K562 (cell line): ENCODE measurements around the gene MON1A. TPM values are rescaled to one million over a fixed set of nuclear protein-coding genes. Genes with fewer than 3 reads are reported as not detected.
A peak's percentile ranks its signal among the peaks of the same experiment; 100 is the strongest.

ENCODE experiments used
- ARHGAP35 ChIP-seq: fragments of 450-650 bp; IDR thresholded peaks from 2 replicates; pipeline ENCODE4 v1.6.1; 2018; ENCODE audit not compliant: partially characterized antibody
- ASH1L ChIP-seq: fragments of 450-650 bp; IDR thresholded peaks from 2 replicates; pipeline ENCODE4 v1.6.1; 2018; ENCODE audit warnings: borderline replicate concordance, mild to moderate bottlenecking, low read depth; ENCODE audit not compliant: partially characterized antibody
- BDP1 ChIP-seq: IDR thresholded peaks from 3 replicates; pipeline ENCODE4 v1.6.1; 2011; ENCODE audit not compliant: insufficient read length, insufficient read depth
- CBX5 ChIP-seq: IDR thresholded peaks from 2 replicates; pipeline ENCODE4 v1.6.1; 2014; ENCODE audit warnings: low read depth, borderline replicate concordance
- CEBPG ChIP-seq, 3 experiments: fragments of 200-800 bp in 1 of 3; sonication (Bioruptor generic) in 1 of 3; sonication (generic) in 1 of 3; formaldehyde crosslinking in 1 of 3; IDR thresholded peaks in 2 of 3; conservative IDR thresholded peaks in 1 of 3; 2 replicates each; pipeline versions ENCODE4 v1.6.1 to v1.8.0; 2016 to 2022; ENCODE audit warnings: missing compliant biosample characterization in 2 of 3, missing genetic modification characterization in 2 of 3, mild to moderate bottlenecking in 1 of 3, missing genetic modification reagents in 1 of 3
- CREB1 ChIP-seq, 2 experiments: sonication (generic) in 1 of 2; formaldehyde crosslinking in 1 of 2; IDR thresholded peaks; 2 replicates each; pipeline versions ENCODE4 v1.6.1 to v1.8.0; 2012 to 2022; ENCODE audit warnings: inconsistent platforms in 1 of 2, mild to moderate bottlenecking in 1 of 2, missing genetic modification reagents in 1 of 2, moderate library complexity in 1 of 2
- MAZ ChIP-seq, 2 experiments: fragments of 450-650 bp in 1 of 2; sonication (generic) in 1 of 2; formaldehyde crosslinking; IDR thresholded peaks in 1 of 2; conservative IDR thresholded peaks in 1 of 2; 2 replicates each; pipeline versions ENCODE4 v1.4.0 to v1.5.0; 2020; ENCODE audit warnings: mild to moderate bottlenecking in 1 of 2, missing genetic modification reagents in 1 of 2
- MCM7 ChIP-seq, 2 experiments: fragments of 450-650 bp; IDR thresholded peaks; 2 replicates each; pipeline ENCODE4 v1.6.1; 2016 to 2018
- PCBP1 ChIP-seq: fragments of 200-400 bp; formaldehyde crosslinking; IDR thresholded peaks from 2 replicates; pipeline ENCODE4 v1.6.1; 2018; ENCODE audit warnings: mild to moderate bottlenecking, low read depth, low read length; ENCODE audit not compliant: poor library complexity, severe bottlenecking
- RCOR1 ChIP-seq, 2 experiments: IDR thresholded peaks; 2 replicates each; pipeline ENCODE4 v1.6.1; 2012; ENCODE audit warnings: low read depth in 2 of 2, low read length in 2 of 2, borderline replicate concordance in 1 of 2, improper control_type of control experiment in 1 of 2
- ZNF133 ChIP-seq: fragments of 250-450 bp; sonication (Bioruptor Pico); IDR thresholded peaks from 2 replicates; pipeline ENCODE4 v1.4.0; 2020; ENCODE audit warnings: mild to moderate bottlenecking
- ZNF239 ChIP-seq: fragments of 250-450 bp; sonication (Bioruptor Pico); IDR thresholded peaks from 2 replicates; pipeline ENCODE4 v1.4.0; 2020; ENCODE audit warnings: mild to moderate bottlenecking
- ZNF263 ChIP-seq: sonication (generic); formaldehyde crosslinking; IDR thresholded peaks from 2 replicates; pipeline ENCODE4 v1.8.0; 2022; ENCODE audit warnings: mild to moderate bottlenecking, missing genetic modification reagents, borderline replicate concordance
- polyA plus RNA-seq, 8 experiments: library from polyadenylated mRNA; depleted of rRNA in 4 of 8; stranded (reverse) in 5 of 8; unstranded in 3 of 8; fragments of >200 nt; fragmentation: Nextera tagmentation in 2 of 8; fragmentation: Illumina TruSeq in 1 of 8; extraction: Ambion mirVana in 2 of 8; extraction: Trizol in 1 of 8; gene quantifications; 2 replicates each; pipeline versions ENCODE4 v1.2.1 to v1.2.3, GENCODE V29; 2011 to 2014; ENCODE audit warnings: inconsistent platforms in 1 of 8, missing spikeins in 1 of 8
- total RNA-seq, 7 experiments: library from RNA; depleted of rRNA in 6 of 7; stranded (reverse); fragments of >200 nt in 6 of 7; fragmentation: Illumina TruSeq in 2 of 7; extraction: Trizol in 2 of 7; gene quantifications; 2 replicates each; pipeline versions ENCODE4 v1.2.1 to v1.2.3, GENCODE V29; 2011 to 2021; ENCODE audit warnings: low replicate concordance in 1 of 7
- TF ChIP-seq, protein P1 (sequence below), 2 experiments: fragments of 450-650 bp; IDR thresholded peaks; 2 replicates each; pipeline ENCODE4 v1.6.1; 2018; ENCODE audit warnings: mild to moderate bottlenecking in 2 of 2, low read depth in 1 of 2; ENCODE audit not compliant: partially characterized antibody in 2 of 2
- TF ChIP-seq, protein P2 (sequence below): sonication (generic); formaldehyde crosslinking; IDR thresholded peaks from 2 replicates; pipeline ENCODE4 v1.8.1; 2022; ENCODE audit warnings: missing genetic modification reagents
- TF ChIP-seq, protein P3 (sequence below): fragments of 250-450 bp; sonication (Bioruptor Pico); IDR thresholded peaks from 2 replicates; pipeline ENCODE4 v1.5.0; 2021; ENCODE audit warnings: mild to moderate bottlenecking, borderline replicate concordance

The MON1A gene
- total and polyA plus RNA-seq, 9 of the 15 experiments (the other 6 are each of a cell fraction or from before 2014, with no cell fraction given) = 1.1 to 13.8 (median 6.8) TPM

DNA sequence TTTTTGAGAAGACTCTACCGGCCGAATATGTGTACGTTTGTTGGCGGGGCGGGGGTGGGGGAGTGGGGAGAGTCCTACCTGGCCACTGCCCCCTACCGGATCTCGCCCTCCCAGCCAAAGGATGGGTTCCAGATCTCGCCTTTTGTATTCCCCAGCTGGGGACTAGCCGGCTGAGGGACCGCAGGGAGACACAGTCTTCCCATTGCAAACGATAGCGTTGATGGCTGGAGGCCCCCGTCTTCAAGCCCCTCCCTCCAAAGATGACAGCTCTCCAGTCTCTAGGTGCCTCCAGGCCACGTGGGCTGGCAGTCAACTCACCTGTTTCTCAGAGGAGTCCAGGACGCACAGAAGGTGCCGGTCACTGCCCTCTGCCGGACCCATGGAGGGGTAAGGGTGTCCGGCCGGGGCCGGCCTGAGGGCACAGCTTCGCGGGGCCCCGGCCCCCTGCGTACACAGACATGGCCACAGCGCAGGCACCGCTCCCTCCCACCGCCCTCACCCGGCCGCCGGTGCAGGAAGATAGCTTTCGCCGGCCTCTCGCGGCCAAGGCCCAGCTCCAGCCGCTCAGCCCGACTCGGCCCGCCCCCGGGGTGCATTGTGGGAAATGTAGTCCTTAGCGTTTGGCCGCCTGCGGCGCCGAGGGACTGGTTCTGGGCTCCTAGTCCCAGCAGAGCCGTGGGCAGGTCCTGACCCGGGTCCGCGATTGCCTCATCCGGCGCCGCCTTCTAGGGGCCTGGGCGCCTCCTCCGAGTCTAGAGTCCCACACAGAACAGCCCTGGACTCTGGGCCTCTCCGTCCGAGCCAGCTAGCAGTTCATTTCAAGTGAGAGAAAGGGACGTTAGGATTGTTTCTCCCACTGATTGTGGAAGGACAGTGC, at the start of gene MON1A (continued):
- TF ChIP-seq CEBPG (CRISPR knock-in tag; IDR thresholded peaks at IDR 0.05) (peak; percentile 96), CEBPG (tag; conservative IDR thresholded peaks at IDR 0.05 in 1 of 2, IDR thresholded peaks at IDR 0.05 in 1 of 2) (peak; percentile 75 to 86), PCBP1 (no peak), ZNF239 (CRISPR knock-in tag) (no peak), ZNF263 (no peak), ARHGAP35 (no peak), CBX5 (no peak), ASH1L (no peak), ZNF133 (CRISPR knock-in tag) (no peak), RCOR1 (IDR thresholded peaks at IDR 0.05; ENCODE audit: borderline replicate concordance in 1 of 2, low read depth in 2 of 2, low read length in 2 of 2) (no peak), MAZ (CRISPR knock-in tag; conservative IDR thresholded peaks at IDR 0.05 in 1 of 2, IDR thresholded peaks at IDR 0.05 in 1 of 2) (peak; percentile 72 to 87; a peak in 3 of 4 replicates), MCM7 (IDR thresholded peaks at IDR 0.05) (no peak), BDP1 (no peak), CREB1 (IDR thresholded peaks at IDR 0.05) (no peak; the same call in 1 of the 2 replicates), CREB1 (CRISPR knock-in tag; IDR thresholded peaks at IDR 0.05) (0 out of 2 replicates have a peak, but pooled peaks have one; percentile 19)
- TF ChIP-seq, protein P1, sequence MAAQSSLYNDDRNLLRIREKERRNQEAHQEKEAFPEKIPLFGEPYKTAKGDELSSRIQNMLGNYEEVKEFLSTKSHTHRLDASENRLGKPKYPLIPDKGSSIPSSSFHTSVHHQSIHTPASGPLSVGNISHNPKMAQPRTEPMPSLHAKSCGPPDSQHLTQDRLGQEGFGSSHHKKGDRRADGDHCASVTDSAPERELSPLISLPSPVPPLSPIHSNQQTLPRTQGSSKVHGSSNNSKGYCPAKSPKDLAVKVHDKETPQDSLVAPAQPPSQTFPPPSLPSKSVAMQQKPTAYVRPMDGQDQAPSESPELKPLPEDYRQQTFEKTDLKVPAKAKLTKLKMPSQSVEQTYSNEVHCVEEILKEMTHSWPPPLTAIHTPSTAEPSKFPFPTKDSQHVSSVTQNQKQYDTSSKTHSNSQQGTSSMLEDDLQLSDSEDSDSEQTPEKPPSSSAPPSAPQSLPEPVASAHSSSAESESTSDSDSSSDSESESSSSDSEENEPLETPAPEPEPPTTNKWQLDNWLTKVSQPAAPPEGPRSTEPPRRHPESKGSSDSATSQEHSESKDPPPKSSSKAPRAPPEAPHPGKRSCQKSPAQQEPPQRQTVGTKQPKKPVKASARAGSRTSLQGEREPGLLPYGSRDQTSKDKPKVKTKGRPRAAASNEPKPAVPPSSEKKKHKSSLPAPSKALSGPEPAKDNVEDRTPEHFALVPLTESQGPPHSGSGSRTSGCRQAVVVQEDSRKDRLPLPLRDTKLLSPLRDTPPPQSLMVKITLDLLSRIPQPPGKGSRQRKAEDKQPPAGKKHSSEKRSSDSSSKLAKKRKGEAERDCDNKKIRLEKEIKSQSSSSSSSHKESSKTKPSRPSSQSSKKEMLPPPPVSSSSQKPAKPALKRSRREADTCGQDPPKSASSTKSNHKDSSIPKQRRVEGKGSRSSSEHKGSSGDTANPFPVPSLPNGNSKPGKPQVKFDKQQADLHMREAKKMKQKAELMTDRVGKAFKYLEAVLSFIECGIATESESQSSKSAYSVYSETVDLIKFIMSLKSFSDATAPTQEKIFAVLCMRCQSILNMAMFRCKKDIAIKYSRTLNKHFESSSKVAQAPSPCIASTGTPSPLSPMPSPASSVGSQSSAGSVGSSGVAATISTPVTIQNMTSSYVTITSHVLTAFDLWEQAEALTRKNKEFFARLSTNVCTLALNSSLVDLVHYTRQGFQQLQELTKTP (IDR thresholded peaks at IDR 0.05; ENCODE audit: low read depth in 1 of 2, partially characterized antibody in 2 of 2) = peak in 1 of 2 experiments; percentile 77
- TF ChIP-seq, protein P2, sequence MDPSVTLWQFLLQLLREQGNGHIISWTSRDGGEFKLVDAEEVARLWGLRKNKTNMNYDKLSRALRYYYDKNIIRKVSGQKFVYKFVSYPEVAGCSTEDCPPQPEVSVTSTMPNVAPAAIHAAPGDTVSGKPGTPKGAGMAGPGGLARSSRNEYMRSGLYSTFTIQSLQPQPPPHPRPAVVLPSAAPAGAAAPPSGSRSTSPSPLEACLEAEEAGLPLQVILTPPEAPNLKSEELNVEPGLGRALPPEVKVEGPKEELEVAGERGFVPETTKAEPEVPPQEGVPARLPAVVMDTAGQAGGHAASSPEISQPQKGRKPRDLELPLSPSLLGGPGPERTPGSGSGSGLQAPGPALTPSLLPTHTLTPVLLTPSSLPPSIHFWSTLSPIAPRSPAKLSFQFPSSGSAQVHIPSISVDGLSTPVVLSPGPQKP = no peak
- TF ChIP-seq, protein P3, sequence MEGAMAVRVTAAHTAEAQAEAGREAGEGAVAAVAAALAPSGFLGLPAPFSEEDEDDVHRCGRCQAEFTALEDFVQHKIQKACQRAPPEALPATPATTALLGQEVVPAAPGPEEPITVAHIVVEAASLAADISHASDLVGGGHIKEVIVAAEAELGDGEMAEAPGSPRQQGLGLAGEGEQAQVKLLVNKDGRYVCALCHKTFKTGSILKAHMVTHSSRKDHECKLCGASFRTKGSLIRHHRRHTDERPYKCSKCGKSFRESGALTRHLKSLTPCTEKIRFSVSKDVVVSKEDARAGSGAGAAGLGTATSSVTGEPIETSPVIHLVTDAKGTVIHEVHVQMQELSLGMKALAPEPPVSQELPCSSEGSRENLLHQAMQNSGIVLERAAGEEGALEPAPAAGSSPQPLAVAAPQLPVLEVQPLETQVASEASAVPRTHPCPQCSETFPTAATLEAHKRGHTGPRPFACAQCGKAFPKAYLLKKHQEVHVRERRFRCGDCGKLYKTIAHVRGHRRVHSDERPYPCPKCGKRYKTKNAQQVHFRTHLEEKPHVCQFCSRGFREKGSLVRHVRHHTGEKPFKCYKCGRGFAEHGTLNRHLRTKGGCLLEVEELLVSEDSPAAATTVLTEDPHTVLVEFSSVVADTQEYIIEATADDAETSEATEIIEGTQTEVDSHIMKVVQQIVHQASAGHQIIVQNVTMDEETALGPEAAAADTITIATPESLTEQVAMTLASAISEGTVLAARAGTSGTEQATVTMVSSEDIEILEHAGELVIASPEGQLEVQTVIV = no peak
